Left colon (tissue), 2 donors: Measurements from ENCODE around the gene RIMS4. TPM values are rescaled to one million over a fixed set of nuclear protein-coding genes. Genes with fewer than 3 reads are reported as not detected.

Source experiments
- ATAC-seq: fragments of 200-7000 bp; cut with Tn5 transposase; one replicate; pipeline ENCODE4 v1.9.1; 2020; ENCODE audit warnings: mild to moderate bottlenecking, moderate library complexity
- DNase-seq, 2 donors: peaks; one replicate each; pipeline ENCODE4 v3.0.0-alpha.2; 2020
- intact Hi-C, 2 donors: fragments of 100-400 bp; cut with DNase I in 1 of 2; cut with micrococcal nuclease in 1 of 2; formaldehyde crosslinking; loops; one replicate each; pipeline versions ENCODE4 v1.11.2 to v1.14.0; 2022; cut with DNase I, micrococcal nuclease
- long read RNA-seq: library from polyadenylated mRNA; unstranded; transcript quantifications from one replicate; pipeline ENCODE4 v2.0.0, GENCODE V29; 2021
- total RNA-seq, 2 donors: library from RNA; stranded (reverse); fragmentation: NEBNext Ultra II Directional; extraction: Animal tissue kit (Norgen Biotek cat#: 25700); gene quantifications; one replicate each; pipeline ENCODE4 v1.2.1, GENCODE V29; 2021
- donor health status: DM: no; HTN: no; CAD: no.
- donor health status: DM: yes; HTN: yes; CAD: no.

The RIMS4 gene
- total RNA-seq: 1 to 10 TPM in 1 of 2 donors, under 1 TPM in 1; 0.56 to 1.2 TPM
- long read RNA-seq: 0 reads

DNA sequence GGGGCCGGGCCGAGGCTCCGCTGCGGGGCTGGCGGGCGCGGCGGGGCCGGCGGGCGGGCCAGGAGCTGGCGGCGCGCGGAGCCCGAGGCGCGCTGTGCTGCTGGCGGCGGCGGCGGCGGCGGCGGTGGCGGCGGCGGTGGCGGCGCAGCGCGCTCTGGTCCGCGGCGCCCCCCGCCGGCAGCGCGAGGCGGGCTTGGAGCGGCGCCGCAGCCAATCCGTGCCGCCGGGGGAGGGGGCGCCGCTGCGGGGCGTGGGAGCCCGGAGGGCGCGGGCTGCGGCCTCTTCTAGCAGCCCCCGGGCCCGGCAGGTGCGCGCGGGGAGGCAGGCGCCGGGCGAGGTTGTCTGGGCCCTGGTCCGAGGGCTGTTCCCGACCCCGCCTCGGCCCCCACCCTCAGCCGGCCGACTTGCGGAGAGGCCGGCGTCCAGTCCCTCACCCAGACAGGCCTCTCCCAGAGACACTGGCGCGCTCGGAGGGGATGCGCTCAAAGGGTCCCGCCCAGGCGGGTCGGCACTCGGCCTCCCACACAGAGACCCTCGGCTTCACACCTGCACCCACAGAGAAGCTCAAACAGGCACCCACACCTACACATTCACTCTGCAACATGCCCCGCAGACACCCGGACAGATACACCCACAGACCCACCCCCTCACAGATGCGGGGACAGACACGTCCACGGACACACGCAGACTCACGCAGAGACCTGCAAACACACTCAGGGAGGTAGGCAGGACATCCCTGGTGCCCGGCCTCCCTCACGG is at the start of gene RIMS4:
RIMS4 (minus strand) TSS at position 156 of the 759 bp plus-strand sequence. CDS start 275 bp downstream, outside the sequence.
- DNase-seq (no peak), ATAC-seq (peak; percentile 55)
- intact Hi-C loops: no loop called here

DNA sequence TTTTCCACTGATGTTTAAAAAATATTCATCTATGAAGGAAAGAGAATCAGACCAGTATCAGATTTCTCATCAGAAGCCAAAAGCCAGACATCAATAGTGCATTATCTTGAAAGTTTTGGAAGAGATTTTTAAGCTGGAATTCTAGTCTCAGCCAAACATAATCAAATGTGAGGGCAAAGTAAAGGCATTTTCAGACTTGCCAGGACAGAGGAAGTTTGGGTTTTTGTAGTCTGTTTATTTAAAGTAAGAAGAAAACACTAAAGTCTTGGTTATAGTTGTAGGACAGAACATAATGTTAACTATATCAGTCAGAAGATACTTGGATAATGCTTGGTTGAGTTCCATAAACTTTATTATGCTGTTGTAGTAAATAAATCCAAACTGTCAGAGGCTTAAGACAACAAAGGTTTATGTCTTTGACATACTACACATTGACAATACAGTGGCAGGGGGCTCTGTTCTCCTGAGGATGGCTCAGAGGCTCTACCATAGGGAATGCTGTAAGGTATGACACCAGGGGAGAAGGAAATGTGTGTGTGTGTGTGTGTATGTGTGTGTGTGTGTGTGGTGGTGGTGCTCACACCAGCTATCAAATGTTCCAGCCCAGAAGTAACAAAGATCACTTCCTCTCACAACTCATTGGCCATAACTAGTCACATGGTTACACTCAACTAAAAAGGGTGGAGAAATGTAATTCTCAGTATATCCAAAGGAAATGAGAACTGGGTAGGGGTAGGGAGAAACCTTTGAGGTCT is 48.4 kb upstream of the RIMS4 start:
- ATAC-seq: peak; percentile 85
- DNase-seq: peak; percentile 48 to 54
- intact Hi-C loops: no loop called here

DNA sequence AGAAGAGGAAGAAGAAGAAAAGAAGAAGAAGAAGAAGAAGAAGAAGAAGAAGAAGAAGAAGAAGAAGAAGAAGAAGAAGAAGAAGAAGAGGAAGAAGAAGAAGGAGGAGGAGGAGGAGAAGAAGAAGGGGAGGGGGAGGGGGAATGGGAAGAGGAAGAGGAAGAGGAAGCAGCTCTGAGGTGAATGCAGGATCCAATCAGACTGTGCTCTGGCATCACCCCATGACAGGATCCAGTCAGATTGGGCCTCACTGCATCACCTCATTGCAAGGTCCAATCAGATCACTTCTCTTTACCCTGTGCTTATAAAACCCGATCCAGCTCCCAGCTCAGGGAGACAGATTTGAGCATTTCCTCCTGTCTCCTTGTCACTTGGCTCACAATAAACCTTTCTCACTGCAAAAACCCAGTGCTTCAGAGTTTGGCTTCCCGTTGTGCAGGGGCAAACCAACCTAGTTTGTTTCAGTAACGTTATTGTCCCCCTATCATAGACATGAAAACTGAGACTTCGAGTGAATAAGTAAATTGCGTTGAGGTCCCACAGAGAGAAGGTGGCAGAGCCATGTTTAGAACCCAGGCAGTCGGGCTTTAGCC is 46.6 kb upstream of the RIMS4 start:
- intact Hi-C loops: no loop called here
- DNase-seq: no peak
- ATAC-seq: no peak

DNA sequence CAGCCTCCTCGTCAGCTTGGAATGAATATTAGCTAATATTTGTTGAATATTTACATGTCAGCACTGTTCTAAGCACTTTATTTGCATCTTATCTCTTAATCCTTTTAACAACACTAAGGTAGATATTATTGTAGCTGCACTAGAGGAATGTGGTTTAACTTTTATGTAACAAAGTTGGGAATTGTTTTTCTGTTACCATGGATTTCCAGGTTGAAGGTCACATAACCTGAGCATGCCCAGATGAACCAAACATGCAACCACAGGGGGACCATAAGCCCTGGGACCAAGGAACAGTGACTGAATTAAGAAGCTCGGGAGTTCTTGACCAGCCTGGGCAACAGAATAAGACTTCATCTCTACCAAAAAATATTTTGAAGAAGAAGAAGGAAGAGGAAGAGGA is 46.1 kb upstream of the RIMS4 start:
- no peak for DNase-seq
- ATAC-seq: no peak
- intact Hi-C loops: no loop called here

DNA sequence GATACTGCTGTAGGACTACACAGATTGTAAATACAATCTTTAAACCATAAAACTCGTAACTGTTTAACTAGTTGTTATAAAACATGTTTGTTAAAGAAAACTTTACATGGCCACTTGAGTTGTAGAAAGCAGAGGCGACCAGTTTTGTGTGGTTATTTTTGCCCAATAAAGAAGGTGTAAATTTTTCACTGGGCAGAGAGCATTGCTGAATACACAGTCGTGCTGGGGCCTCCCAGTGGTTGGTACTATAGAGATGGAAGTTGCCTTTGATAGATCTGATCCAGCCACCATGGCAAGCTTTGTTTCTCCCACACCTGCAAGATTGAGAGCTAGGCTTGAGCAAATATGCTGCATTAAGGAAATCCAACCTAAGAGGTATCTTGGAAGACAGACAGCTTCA is 41.2 kb upstream of the RIMS4 start:
- intact Hi-C loops: no loop called here
- ATAC-seq (peak; percentile 91), DNase-seq (peak; percentile 58 to 71)

DNA sequence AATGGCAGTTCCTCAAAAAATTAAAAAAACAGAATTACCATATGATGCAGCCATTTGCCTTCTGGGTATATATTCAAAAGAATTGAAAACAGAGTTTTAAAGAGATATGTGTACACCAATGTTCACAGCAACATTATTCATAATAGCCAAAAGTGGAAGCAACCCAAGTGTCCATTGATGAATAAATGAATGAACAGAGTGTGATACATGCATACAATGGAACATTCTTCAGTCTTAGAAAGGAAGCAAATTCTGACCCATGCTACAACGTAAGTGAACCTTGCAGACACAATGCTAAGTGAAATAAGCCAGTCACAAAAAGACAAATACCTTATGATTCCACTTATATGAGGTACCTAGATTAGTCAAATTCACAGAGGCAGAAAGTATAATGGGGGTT is 40.5 kb upstream of the RIMS4 start:
- ATAC-seq (no peak), DNase-seq (no peak)
- intact Hi-C loops: no loop called here

DNA sequence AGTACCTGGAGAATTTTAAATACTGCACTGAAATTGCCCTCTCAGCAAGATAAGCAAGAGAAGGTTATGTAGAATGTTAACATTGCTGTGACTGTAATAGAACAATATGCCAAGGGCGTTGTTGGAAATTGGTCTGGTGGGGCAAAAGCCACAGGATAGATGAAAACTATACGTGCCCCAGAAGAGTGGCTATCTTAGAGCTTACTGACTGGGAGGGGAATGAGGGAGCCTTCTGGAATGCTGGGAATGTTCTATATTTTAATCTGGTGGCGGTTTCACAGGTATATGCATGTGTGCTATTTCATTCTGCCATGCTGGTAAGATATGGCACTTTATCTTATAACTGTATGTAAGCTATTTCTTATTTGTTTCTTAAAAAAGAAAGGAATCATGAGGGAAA is 39.9 kb upstream of the RIMS4 start:
- intact Hi-C loops: no loop called here
- DNase-seq (no peak), ATAC-seq (peak; percentile 74)

DNA sequence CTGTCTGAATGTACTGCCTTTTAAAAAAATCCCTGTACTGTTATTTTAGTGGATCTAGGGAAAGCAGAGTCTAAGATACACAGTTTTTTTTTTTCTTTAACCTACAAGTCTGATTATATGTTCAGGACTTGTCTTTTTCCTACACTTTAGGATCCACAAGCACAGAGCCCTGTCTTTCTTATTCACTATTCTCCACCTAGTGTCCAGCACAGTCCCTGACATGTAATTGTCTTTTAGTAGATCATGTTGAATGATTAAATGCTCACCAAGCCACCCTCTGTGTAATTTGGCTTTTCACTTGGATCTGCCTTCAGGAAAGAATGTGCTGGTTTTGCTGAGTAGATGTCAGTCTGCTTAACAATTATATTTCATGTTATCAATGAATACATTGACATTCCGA is 39.4 kb upstream of the RIMS4 start:
- peak; percentile 45 for ATAC-seq
- no peak for DNase-seq
- intact Hi-C loops: no loop called here

DNA sequence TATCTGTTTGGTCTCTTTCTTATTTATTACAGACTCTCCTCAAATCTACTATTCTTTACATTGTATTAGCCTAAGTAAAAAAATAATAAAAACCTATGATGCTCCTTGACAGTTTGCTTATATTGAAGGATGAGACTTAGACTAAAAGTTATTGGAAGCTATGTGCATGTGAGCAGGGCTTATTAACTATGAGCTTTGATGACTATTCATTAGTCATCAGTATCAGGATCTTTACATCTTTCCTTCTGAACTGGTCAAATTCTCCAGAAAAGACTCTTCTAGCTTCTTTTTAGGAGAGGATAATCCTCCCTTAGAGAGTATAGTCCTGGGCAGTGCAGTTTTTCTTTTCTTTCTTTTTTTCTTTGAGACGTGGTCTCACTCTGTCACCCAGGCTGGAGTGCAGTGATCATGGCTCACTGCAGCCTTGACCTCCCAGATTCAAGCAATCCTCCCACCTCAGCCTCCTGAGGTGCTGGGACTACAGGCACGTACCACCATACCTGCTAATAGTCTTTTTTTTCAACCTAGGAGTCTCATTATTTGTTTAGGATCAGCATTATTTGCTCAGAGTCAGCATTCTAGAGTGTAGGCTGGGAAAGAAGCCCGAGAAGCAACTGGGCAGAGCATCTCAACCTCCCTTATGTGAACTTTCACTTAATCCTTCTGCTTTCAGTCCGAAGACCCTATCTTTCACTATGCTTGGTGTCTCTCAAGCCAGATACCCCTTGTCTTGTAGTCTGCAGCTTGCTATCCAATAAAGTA is 38.1 kb upstream of the RIMS4 start:
- DNase-seq (no peak), ATAC-seq (no peak)
- intact Hi-C loops: no loop called here

DNA sequence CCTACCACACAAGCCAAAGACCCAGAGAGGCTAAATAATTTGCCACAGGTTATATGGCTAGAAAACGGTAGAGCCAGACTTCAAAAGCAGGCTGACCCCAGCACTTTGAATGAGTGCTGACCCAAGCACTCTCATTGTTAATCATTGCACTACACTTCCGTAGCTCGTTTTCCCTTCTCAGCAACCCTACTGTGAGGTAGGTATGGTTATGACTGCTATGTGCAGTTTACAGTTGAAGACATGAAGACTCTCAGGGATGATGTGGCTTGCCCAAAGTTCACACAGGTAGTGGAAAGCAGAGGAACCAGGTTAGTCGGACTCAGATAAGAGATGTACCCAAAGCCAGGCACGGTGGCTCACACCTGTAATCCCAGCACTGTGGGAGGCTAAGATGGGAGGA is 33.5 kb upstream of the RIMS4 start:
- intact Hi-C loops: no loop called here
- no peak for DNase-seq

DNA sequence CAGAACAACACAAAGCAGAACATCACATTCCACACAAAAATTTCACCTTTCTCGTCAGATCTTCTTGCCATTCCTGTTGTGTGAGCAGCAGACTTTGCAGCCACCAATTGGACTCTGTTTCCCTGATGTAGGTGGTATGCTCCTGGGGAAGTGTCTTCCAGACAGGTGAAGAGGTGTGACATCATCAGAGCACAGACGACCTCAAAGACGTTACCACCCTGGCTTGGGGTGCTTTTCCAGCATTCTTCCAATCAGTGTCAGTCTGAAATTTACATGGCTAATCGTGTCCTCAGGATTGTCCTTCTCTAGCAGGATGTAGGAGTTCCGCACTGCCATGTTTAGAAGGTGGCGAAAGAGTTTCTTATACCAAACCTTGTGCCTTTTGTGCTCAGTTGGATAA is 31.6 kb upstream of the RIMS4 start:
- no peak for ATAC-seq
- intact Hi-C loops: no loop called here

More for the DNA sequence above, 33.5 kb upstream of the RIMS4 start:
- ATAC-seq: no peak

DNA sequence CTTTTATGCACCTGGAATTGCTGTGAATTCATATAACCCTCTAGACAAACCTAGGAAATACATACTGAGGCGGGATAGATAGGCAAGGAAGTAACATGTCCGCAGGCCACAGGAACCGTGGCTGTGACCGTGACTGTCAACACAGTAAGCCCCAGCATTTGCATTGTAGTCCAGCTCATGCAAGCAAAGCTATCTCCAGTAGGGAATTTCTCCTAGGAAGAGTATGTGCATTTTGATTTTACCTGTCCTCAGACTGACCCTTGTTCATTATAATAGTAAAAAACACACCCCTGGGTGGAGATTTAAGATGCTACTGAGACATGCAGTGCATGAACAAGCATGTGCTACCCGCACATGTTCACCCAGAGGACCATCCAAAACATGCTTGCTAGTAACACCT is 30.5 kb upstream of the RIMS4 start:
- DNase-seq (no peak), ATAC-seq (no peak)
- intact Hi-C loops: no loop called here

More for the DNA sequence above, 31.6 kb upstream of the RIMS4 start:
- no peak for DNase-seq

DNA sequence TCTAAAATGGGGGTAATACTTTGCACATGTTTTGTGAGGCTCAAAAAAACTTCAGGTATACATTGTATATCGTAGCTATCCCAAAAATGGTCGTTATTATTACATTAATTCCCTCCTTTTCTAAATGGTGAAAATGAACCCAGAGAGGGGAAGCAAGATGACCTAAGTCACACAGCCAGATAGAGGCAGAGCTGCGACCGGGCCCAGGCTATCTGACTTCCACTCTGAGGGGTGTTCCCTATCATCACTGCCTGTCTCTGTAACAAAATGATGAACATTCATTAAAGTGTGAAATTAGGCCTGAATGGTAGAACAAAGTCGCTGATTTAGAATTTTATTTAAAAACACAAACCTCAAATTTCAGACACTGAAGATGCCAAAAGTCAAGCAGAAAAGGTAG is 29.1 kb upstream of the RIMS4 start:
- intact Hi-C loops: no loop called here
- no peak for ATAC-seq
- no peak for DNase-seq

DNA sequence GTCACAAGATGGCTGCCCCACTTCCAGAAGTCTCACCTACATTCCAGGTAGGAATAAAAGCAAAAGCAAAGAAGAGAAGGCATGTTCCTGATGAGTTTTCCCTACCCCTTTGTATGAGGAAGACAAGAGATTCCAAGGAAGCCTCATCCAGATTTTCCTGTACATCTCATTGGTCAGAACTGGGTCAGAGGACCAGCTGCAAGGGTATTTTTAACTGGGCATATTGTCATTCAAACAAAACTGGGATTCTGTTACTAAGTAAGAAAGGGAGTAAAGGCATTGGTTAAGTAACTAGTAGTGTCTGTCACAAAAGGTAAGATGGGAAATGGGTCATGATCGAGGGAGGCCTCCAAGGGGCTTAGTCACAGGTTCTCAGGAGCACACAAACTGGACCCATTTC is 28.2 kb upstream of the RIMS4 start:
- DNase-seq (no peak), ATAC-seq (no peak)
- intact Hi-C loops: no loop called here

DNA sequence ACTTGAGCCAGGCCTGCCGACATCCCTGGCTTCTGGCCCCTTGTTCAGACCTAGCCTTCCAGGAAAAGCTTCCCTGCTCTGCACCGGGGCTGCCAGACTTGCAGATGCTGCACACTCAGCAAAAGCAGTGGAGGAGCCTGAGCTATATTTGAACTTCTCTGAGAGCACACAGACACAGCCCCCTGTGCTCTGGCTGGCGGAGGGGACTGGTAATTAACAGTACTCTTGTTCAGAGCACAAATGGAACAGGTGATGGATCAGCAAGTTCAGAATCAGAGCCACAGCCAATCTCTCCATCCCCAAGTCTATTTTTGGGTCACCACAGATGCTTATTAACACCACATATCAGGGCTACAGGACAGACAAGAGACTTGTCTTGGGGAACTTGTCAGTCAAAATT is 27.6 kb upstream of the RIMS4 start:
- no peak for DNase-seq
- no peak for ATAC-seq
- intact Hi-C loops: no loop called here

DNA sequence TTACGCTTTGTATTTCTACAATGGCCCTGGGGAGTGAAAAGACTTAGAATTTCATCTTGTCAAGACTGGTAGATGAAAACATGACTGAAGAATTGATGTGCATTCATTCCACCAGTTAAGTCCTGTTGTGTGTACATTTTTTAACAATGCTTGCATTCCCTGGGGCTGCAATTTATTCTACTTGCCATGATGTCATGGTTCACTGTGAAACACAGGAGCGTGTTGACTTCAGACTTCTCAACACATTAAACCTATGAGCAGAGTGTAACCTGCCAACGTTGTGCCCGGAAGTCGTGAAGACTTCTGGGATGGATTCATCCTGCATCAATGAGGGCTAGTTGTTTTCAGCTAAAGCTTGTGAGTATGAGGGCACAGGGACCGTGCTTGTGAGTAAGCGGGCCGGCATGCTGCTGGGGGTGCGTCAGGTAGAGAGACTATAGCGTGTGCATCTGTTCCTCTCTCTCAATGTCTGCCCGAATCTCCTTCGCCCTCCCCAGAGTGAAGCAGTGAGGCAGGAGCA is 26.3 kb upstream of the RIMS4 start:
- DNase-seq (no peak), ATAC-seq (no peak)
- intact Hi-C loops: no loop called here

DNA sequence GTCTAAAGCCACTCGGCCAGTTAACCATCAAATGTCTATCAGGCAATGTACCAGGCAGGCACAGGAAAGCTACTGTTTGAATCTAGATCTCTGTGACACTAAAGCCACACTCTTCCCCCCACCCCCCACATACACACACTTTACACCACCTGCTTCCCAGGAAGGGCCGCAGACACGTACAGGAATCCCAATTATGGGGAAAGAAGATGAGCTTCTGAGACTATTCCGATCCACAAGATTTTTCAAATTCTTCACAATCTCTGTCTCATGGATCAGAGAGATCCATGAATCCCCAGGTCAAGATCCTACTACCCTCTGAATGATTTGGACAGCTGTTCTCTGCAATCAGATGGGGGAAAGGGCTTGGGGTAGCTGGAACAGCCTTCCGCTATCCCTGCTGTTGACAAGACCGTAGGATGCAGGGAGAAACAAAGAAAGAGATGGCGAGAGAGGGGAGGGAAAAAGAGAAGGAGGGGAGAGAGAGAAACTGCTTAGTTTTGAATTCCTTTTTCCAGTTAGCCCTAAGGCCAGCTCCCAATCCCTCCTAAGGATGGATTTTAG is 25.4 kb upstream of the RIMS4 start:
- ATAC-seq (no peak), DNase-seq (no peak)
- intact Hi-C loops: no loop called here

DNA sequence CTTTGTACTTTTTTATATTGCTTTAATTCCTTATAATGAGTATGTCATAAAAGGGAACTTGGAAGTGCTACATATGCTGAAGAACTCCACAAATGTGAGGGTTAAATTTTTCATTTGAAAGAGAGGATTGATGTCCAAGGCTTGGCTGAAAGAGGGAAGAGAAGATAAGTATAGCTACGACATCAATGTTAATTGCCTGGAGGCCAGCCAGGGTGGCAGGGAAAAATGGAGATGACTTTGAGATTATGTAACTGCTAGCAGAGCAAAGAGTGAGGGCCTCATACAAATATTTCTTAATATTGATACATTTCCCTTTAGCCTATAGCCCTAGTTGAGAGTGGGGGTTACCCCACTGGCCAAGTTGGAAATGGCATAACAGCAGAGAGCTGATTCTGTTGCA is 24.8 kb upstream of the RIMS4 start:
- intact Hi-C loops: no loop called here
- no peak for DNase-seq

DNA sequence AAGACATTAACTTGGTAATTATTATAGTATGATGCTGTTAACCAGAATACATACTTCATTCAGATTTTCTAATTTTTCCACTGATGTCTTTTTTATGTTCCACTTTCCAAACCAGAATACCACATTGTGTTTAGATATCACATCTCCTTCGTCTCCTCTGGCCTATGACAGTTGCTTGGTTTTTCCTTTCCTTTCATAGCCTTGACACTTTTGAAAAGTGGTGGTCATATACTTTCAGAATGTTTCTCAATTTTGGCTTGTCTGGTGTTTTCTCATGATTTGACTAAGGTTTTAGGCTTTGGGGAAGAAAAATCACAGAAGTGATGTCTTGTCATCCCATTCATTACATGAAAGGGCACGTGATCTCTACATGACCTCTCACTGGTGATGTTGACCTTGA is 24.3 kb upstream of the RIMS4 start:
- DNase-seq (no peak), ATAC-seq (no peak)
- intact Hi-C loops: no loop called here

More for the DNA sequence above, 24.8 kb upstream of the RIMS4 start:
- no peak for ATAC-seq
